ENCODE results near the gene KIRREL3. TPM values are rescaled to one million over a fixed set of nuclear protein-coding genes. Genes with fewer than 3 reads are reported as not detected.

KIRREL3 gene
- polyA plus RNA-seq, 1 donor (not counting 4 experiments of a cell fraction or from before 2014, with no cell fraction given): 0.04 TPM

- H3K79me2 ChIP-seq (ENCODE audit: control insufficient read depth, insufficient read depth, low read length): no peaks in the 10 kb centered on the region
- H3K9ac ChIP-seq (ENCODE audit: control insufficient read depth, extremely low read depth, insufficient read depth, low read length): no peak overlapping the region
- DNase-seq (ENCODE audit: low read depth, low spot score) (no peak), FAIRE-seq (no peak)
- H3K4me2 ChIP-seq (ENCODE audit: control insufficient read depth, extremely low read depth, insufficient read depth, low read depth, low read length): no peak overlapping the region
- H3K9me3 ChIP-seq (ENCODE audit: control insufficient read depth, low read depth, low read length): no peaks in the 10 kb centered on the region
- TF ChIP-seq EZH2 (IDR thresholded peaks at IDR 0.05; ENCODE audit: low read length) (no peak), CTCF (optimal IDR thresholded peaks at IDR 0.05 in 1 of 3, IDR thresholded peaks at IDR 0.05 in 1 of 3, conservative IDR thresholded peaks at IDR 0.05 in 1 of 3; ENCODE audit: extremely low read depth in 1 of 3, insufficient read depth in 2 of 3, low read length in 3 of 3) (no peak)
- peaks cover 4% of the 10 kb centered on the region for H3K27me3 ChIP-seq (ENCODE audit: control insufficient read depth, extremely low read depth, insufficient read depth, low read length)
- no peak overlapping the region for H3K4me3 ChIP-seq (ENCODE audit: control insufficient read depth in 2 of 3, extremely low read depth in 1 of 3, insufficient read depth in 2 of 3, low read depth in 1 of 3, low read length in 3 of 3)
- H3K4me1 ChIP-seq (ENCODE audit: control insufficient read depth, extremely low read depth, insufficient read depth, low read length): no peaks in the 10 kb centered on the region
- no peaks in the 10 kb centered on the region for H4K20me1 ChIP-seq (ENCODE audit: control insufficient read depth, extremely low read depth, insufficient read depth, low read length)
- dilution Hi-C loops (cut with MboI; ENCODE audit: extremely low pct_ligation_motif_present, low sequenced_read_pairs): no loop called here
- no peak overlapping the region for H2AFZ ChIP-seq (ENCODE audit: control insufficient read depth, low read length)
- no peak overlapping the region for H3K27ac ChIP-seq (ENCODE audit: control insufficient read depth, insufficient read depth, low read length)
- no peaks in the 10 kb centered on the region for H3K36me3 ChIP-seq (ENCODE audit: control insufficient read depth in 2 of 2, extremely low read depth in 1 of 2, insufficient read depth in 2 of 2, low read length in 2 of 2)
- no peaks in the 10 kb centered on the region for H3K9me1 ChIP-seq (ENCODE audit: control insufficient read depth, extremely low read depth, insufficient read depth, low read length)
Observed at GRCh38 chr11:126596474-126596873, 404.1 kb downstream of the KIRREL3 start.

- dilution Hi-C loops (cut with MboI; ENCODE audit: extremely low pct_ligation_motif_present, low sequenced_read_pairs): no loop called here
- Histone ChIP-seq H3K36me3 (ENCODE audit: control insufficient read depth in 2 of 2, extremely low read depth in 1 of 2, insufficient read depth in 2 of 2, low read length in 2 of 2) (no peaks in the 10 kb centered on the region), H3K9ac (ENCODE audit: control insufficient read depth, extremely low read depth, insufficient read depth, low read length) (no peak overlapping the region), H3K79me2 (ENCODE audit: control insufficient read depth, insufficient read depth, low read length) (no peaks in the 10 kb centered on the region), H3K27ac (ENCODE audit: control insufficient read depth, insufficient read depth, low read length) (no peak overlapping the region), H3K4me2 (ENCODE audit: control insufficient read depth, extremely low read depth, insufficient read depth, low read depth, low read length) (no peak overlapping the region), H3K27me3 (ENCODE audit: control insufficient read depth, extremely low read depth, insufficient read depth, low read length) (peaks cover 4% of the 10 kb centered on the region), H3K4me1 (ENCODE audit: control insufficient read depth, extremely low read depth, insufficient read depth, low read length) (no peaks in the 10 kb centered on the region), H3K9me1 (ENCODE audit: control insufficient read depth, extremely low read depth, insufficient read depth, low read length) (no peaks in the 10 kb centered on the region), H3K4me3 (ENCODE audit: control insufficient read depth in 2 of 3, extremely low read depth in 1 of 3, insufficient read depth in 2 of 3, low read depth in 1 of 3, low read length in 3 of 3) (no peak overlapping the region), H2AFZ (ENCODE audit: control insufficient read depth, low read length) (no peak overlapping the region), H4K20me1 (ENCODE audit: control insufficient read depth, extremely low read depth, insufficient read depth, low read length) (no peaks in the 10 kb centered on the region), H3K9me3 (ENCODE audit: control insufficient read depth, low read depth, low read length) (no peaks in the 10 kb centered on the region)
- TF ChIP-seq CTCF (optimal IDR thresholded peaks at IDR 0.05 in 1 of 3, IDR thresholded peaks at IDR 0.05 in 1 of 3, conservative IDR thresholded peaks at IDR 0.05 in 1 of 3; ENCODE audit: extremely low read depth in 1 of 3, insufficient read depth in 2 of 3, low read length in 3 of 3) (no peak), EZH2 (IDR thresholded peaks at IDR 0.05; ENCODE audit: low read length) (no peak)
- DNase-seq (ENCODE audit: low read depth, low spot score) (no peak), FAIRE-seq (no peak)
Observed at GRCh38 chr11:126595560-126595959, 405.0 kb downstream of the KIRREL3 start.
